ENCODE data around the gene ONECUT1.

Gene ONECUT1

GRCh38 chr15:52788099-52788986, 1.8 kb downstream of the ONECUT1 start:
- Mint-ChIP-seq H3K9me3 (no peaks in the 10 kb centered on the region), H3K4me1 (peaks cover 16% of the 10 kb centered on the region), H3K4me3 (peak overlapping the region; percentile 15), H3K27me3 (peaks cover 52% of the 10 kb centered on the region), H3K27ac (peak overlapping the region; percentile 10), H3K36me3 (no peaks in the 10 kb centered on the region)

- Mint-ChIP-seq H3K4me3 (peak overlapping the region; percentile 8), H3K9me3 (no peaks in the 10 kb centered on the region), H3K27ac (peak overlapping the region; percentile 10), H3K27me3 (peaks cover 53% of the 10 kb centered on the region), H3K4me1 (peaks cover 23% of the 10 kb centered on the region), H3K36me3 (no peaks in the 10 kb centered on the region)
Observed at GRCh38 chr15:52787549-52788098, 2.5 kb downstream of the ONECUT1 start.

- Mint-ChIP-seq H3K9me3 (no peaks in the 10 kb centered on the region), H3K4me3 (no peak overlapping the region), H3K4me1 (peaks cover 25% of the 10 kb centered on the region), H3K27me3 (peaks cover 53% of the 10 kb centered on the region), H3K27ac (no peak overlapping the region), H3K36me3 (no peaks in the 10 kb centered on the region)
Observed at GRCh38 chr15:52787123-52787503, 3.0 kb downstream of the ONECUT1 start.

GRCh38 chr15:52786436-52787122, 3.6 kb downstream of the ONECUT1 start:
- H3K4me3 Mint-ChIP-seq = no peak overlapping the region
- H3K27ac Mint-ChIP-seq = no peak overlapping the region
- H3K9me3 Mint-ChIP-seq = no peaks in the 10 kb centered on the region
- H3K4me1 Mint-ChIP-seq = peaks cover 25% of the 10 kb centered on the region
- H3K27me3 Mint-ChIP-seq = peaks cover 54% of the 10 kb centered on the region
- no peaks in the 10 kb centered on the region for H3K36me3 Mint-ChIP-seq

- H3K27me3 Mint-ChIP-seq = peaks cover 59% of the 10 kb centered on the region
- H3K27ac Mint-ChIP-seq = peak overlapping the region; percentile 59
- no peak overlapping the region for H3K4me3 Mint-ChIP-seq
- H3K4me1 Mint-ChIP-seq = peaks cover 26% of the 10 kb centered on the region
- no peaks in the 10 kb centered on the region for H3K9me3 Mint-ChIP-seq
- no peaks in the 10 kb centered on the region for H3K36me3 Mint-ChIP-seq
Observed at GRCh38 chr15:52785672-52786406, 4.3 kb downstream of the ONECUT1 start.

GRCh38 chr15:52784799-52785671, 5.1 kb downstream of the ONECUT1 start:
- no peaks in the 10 kb centered on the region for H3K36me3 Mint-ChIP-seq
- H3K27me3 Mint-ChIP-seq = peaks cover 63% of the 10 kb centered on the region
- H3K4me1 Mint-ChIP-seq = peaks cover 32% of the 10 kb centered on the region
- no peak overlapping the region for H3K4me3 Mint-ChIP-seq
- H3K9me3 Mint-ChIP-seq = no peaks in the 10 kb centered on the region
- H3K27ac Mint-ChIP-seq = peak overlapping the region; percentile 46

- Mint-ChIP-seq H3K4me1 (peaks cover 29% of the 10 kb centered on the region), H3K4me3 (no peak overlapping the region), H3K27ac (no peak overlapping the region), H3K36me3 (no peaks in the 10 kb centered on the region), H3K9me3 (no peaks in the 10 kb centered on the region), H3K27me3 (peaks cover 62% of the 10 kb centered on the region)
Observed at GRCh38 chr15:52783929-52784798, 6.0 kb downstream of the ONECUT1 start.

GRCh38 chr15:52783191-52783829, 6.8 kb downstream of the ONECUT1 start:
- Mint-ChIP-seq H3K4me1 (peaks cover 27% of the 10 kb centered on the region), H3K27ac (peak overlapping the region; percentile 41), H3K9me3 (no peaks in the 10 kb centered on the region), H3K36me3 (no peaks in the 10 kb centered on the region), H3K4me3 (peak overlapping the region; percentile 33), H3K27me3 (peaks cover 62% of the 10 kb centered on the region)

GRCh38 chr15:52782514-52782913, 7.6 kb downstream of the ONECUT1 start:
- Mint-ChIP-seq H3K36me3 (no peaks in the 10 kb centered on the region), H3K4me1 (peaks cover 21% of the 10 kb centered on the region), H3K9me3 (no peaks in the 10 kb centered on the region), H3K4me3 (no peak overlapping the region), H3K27me3 (peaks cover 62% of the 10 kb centered on the region), H3K27ac (no peak overlapping the region)

GRCh38 chr15:52780172-52780980, 9.8 kb downstream of the ONECUT1 start:
- Mint-ChIP-seq H3K36me3 (no peaks in the 10 kb centered on the region), H3K27ac (no peak overlapping the region), H3K9me3 (no peaks in the 10 kb centered on the region), H3K4me3 (peak overlapping the region; percentile 60), H3K27me3 (peaks cover 53% of the 10 kb centered on the region), H3K4me1 (peaks cover 21% of the 10 kb centered on the region)

GRCh38 chr15:52778457-52778856, 11.7 kb downstream of the ONECUT1 start:
- peaks cover 54% of the 10 kb centered on the region for H3K27me3 Mint-ChIP-seq
- H3K4me1 Mint-ChIP-seq = peaks cover 18% of the 10 kb centered on the region
- H3K27ac Mint-ChIP-seq = no peak overlapping the region
- H3K4me3 Mint-ChIP-seq = no peak overlapping the region
- no peaks in the 10 kb centered on the region for H3K36me3 Mint-ChIP-seq
- no peaks in the 10 kb centered on the region for H3K9me3 Mint-ChIP-seq

GRCh38 chr15:52772766-52773165, 17.4 kb downstream of the ONECUT1 start:
- no peaks in the 10 kb centered on the region for H3K36me3 Mint-ChIP-seq
- no peaks in the 10 kb centered on the region for H3K4me1 Mint-ChIP-seq
- peaks cover 34% of the 10 kb centered on the region for H3K27me3 Mint-ChIP-seq
- no peak overlapping the region for H3K4me3 Mint-ChIP-seq
- no peak overlapping the region for H3K27ac Mint-ChIP-seq
- no peaks in the 10 kb centered on the region for H3K9me3 Mint-ChIP-seq

GRCh38 chr15:52765785-52766184, 24.4 kb downstream of the ONECUT1 start:
- Mint-ChIP-seq H3K27ac (no peak overlapping the region), H3K9me3 (no peaks in the 10 kb centered on the region), H3K4me3 (no peak overlapping the region), H3K27me3 (peaks cover 16% of the 10 kb centered on the region), H3K36me3 (no peaks in the 10 kb centered on the region), H3K4me1 (no peaks in the 10 kb centered on the region)

Data from activated naive CD4-positive, alpha-beta T cell treated with anti-CD3 and anti-CD28 coated beads, Interleukin-2, amount 50 U/mL, for 24 hours (primary cell).